Neural progenitor cell (in vitro differentiated cells): ENCODE results near the gene SCAF8.

ENCODE experiments used
- CTCF ChIP-seq: fragments of 200-600 bp; sonication (generic); IDR thresholded peaks from 2 replicates; pipeline ENCODE4 v1.5.1; 2017; ENCODE audit warnings: antibody characterized with exemption, mild to moderate bottlenecking
- EZH2 ChIP-seq: fragments of 200-600 bp; sonication (generic); IDR thresholded peaks from 2 replicates; pipeline ENCODE4 v1.6.1; 2017; ENCODE audit warnings: antibody characterized with exemption, mild to moderate bottlenecking, moderate library complexity

DNA sequence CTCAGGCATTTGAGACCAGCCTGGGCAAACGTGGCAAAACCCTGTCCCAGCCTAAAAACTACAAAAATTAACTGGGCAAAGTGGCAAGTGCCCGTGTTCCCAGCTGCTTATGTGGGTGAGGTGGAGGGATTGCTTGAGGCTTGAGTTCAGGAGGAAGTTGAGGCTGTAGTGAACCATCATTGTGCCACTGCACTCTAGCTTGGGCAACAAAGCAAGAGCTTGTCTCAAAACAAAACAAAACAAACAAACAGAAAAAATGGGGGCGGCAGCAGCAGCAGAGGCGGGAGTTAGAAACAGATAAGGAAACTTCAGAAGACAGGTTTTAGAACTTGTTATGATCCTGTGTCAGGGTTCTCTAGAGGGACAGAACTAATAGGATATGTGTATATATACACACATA, 49.0 kb downstream of the SCAF8 start:
- TF ChIP-seq CTCF (no peak), EZH2 (no peak)
